ENCODE data around the gene HSPB7.
"Not testable (repeated sequence)": the region's sequence is repeated elsewhere in the genome, so short reads cannot be mapped to it uniquely, and the experiment has no call there.

Gene HSPB7

DNA sequence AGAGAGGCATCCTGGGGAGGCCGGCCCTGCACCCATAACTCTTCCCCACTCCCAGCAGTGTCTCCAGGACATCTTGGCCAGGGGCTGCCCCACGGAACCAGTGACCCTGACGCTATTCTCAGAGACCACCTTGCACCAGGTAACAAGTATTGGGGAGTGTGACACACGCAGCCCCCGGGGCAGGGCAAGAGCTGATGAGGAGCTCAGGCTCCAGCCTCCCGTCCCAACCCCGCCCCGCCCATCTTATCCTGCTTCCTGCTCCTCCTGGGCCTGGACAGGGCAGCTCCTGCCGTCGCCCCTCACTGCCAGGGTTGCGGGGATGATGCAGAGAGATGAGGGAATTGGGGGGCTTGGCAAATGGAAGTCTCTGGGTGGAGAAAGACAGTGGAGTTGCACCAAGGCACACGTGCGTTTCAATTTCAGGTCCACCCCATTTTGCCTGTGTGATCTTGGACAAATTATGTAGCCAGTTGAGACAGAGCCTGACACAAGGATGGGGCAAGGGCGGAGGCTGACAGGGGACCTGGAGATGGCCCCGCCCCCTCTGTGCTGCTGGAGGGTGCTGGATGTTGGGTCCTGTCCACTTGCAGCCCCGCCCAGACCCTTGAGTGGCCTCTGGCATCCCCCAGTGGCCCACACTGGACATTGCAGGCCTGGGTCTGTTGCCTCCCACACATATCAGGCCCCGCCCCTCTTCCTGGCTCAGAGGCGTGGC, 14.7 kb upstream of the HSPB7 start:
- TF ChIP-seq, protein P1, sequence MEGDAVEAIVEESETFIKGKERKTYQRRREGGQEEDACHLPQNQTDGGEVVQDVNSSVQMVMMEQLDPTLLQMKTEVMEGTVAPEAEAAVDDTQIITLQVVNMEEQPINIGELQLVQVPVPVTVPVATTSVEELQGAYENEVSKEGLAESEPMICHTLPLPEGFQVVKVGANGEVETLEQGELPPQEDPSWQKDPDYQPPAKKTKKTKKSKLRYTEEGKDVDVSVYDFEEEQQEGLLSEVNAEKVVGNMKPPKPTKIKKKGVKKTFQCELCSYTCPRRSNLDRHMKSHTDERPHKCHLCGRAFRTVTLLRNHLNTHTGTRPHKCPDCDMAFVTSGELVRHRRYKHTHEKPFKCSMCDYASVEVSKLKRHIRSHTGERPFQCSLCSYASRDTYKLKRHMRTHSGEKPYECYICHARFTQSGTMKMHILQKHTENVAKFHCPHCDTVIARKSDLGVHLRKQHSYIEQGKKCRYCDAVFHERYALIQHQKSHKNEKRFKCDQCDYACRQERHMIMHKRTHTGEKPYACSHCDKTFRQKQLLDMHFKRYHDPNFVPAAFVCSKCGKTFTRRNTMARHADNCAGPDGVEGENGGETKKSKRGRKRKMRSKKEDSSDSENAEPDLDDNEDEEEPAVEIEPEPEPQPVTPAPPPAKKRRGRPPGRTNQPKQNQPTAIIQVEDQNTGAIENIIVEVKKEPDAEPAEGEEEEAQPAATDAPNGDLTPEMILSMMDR (IDR thresholded peaks at IDR 0.05; ENCODE audit: poor library complexity, severe bottlenecking), result peak; percentile 92

DNA sequence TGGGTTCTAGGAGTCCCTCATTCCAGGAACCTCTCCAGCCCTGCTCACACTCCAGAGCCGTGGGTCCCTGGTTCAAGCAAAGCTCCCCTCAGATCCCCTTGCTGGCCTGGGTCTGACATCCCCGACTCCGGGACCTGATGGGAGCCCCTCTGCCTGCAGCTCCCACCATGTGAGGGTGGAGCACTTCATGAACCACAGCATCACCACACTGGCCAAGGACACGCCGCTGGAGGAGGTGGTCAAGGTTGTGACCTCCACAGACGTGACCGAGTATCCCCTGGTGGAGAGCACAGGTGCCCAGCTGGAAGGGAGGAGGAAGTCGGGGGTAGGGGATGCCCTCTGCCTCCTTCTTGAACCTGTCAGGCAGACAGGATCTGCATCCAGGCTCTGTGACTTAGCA, 13.7 kb upstream of the HSPB7 start:
- Histone ChIP-seq H3K9me3 (ENCODE audit: severe bottlenecking) (no peaks in the 10 kb centered on the region), H3K36me3 (ENCODE audit: low read depth) (no peaks in the 10 kb centered on the region), H3K27ac (ENCODE audit: poor library complexity, severe bottlenecking) (no peak overlapping the region), H3K27me3 (ENCODE audit: insufficient read depth, poor library complexity, severe bottlenecking) (no peaks in the 10 kb centered on the region), H3K4me3 (ENCODE audit: severe bottlenecking) (no peak overlapping the region), H3K4me1 (ENCODE audit: insufficient read depth, poor library complexity, severe bottlenecking) (no peaks in the 10 kb centered on the region)
- DNase-seq (ENCODE audit: low spot score) (no peak), ATAC-seq (ENCODE audit: low read depth) (no peak)
- TF ChIP-seq, protein P1 (IDR thresholded peaks at IDR 0.05; ENCODE audit: poor library complexity, severe bottlenecking), result no peak

More for the DNA sequence above, 14.7 kb upstream of the HSPB7 start:
- Histone ChIP-seq H3K27me3 (ENCODE audit: insufficient read depth, poor library complexity, severe bottlenecking) (no peaks in the 10 kb centered on the region), H3K27ac (ENCODE audit: poor library complexity, severe bottlenecking) (no peak overlapping the region), H3K4me3 (ENCODE audit: severe bottlenecking) (no peak overlapping the region), H3K4me1 (ENCODE audit: insufficient read depth, poor library complexity, severe bottlenecking) (no peaks in the 10 kb centered on the region), H3K9me3 (ENCODE audit: severe bottlenecking) (no peaks in the 10 kb centered on the region), H3K36me3 (ENCODE audit: low read depth) (no peaks in the 10 kb centered on the region)
- ATAC-seq (ENCODE audit: low read depth), result peak; percentile 88
- peak; percentile 87 for DNase-seq (ENCODE audit: low spot score)

- no peak overlapping the region for H3K27ac ChIP-seq (ENCODE audit: poor library complexity, severe bottlenecking)
- no peaks in the 10 kb centered on the region for H3K36me3 ChIP-seq (ENCODE audit: low read depth)
- TF ChIP-seq, protein P1 (IDR thresholded peaks at IDR 0.05; ENCODE audit: poor library complexity, severe bottlenecking), result no peak
- H3K4me1 ChIP-seq (ENCODE audit: insufficient read depth, poor library complexity, severe bottlenecking), result no peaks in the 10 kb centered on the region
- DNase-seq (ENCODE audit: low spot score), result no peak
- no peak for ATAC-seq (ENCODE audit: low read depth)
- H3K27me3 ChIP-seq (ENCODE audit: insufficient read depth, poor library complexity, severe bottlenecking), result no peaks in the 10 kb centered on the region
- H3K9me3 ChIP-seq (ENCODE audit: severe bottlenecking), result no peaks in the 10 kb centered on the region
- no peak overlapping the region for H3K4me3 ChIP-seq (ENCODE audit: severe bottlenecking)
Measured at GRCh38 chr1:16029288-16029687, 11.4 kb upstream of the HSPB7 start.

GRCh38 chr1:16029003-16029268, 11.1 kb upstream of the HSPB7 start:
- not testable (repeated sequence) for H3K36me3 ChIP-seq (ENCODE audit: low read depth); H3K27me3 ChIP-seq (ENCODE audit: insufficient read depth, poor library complexity, severe bottlenecking); DNase-seq (ENCODE audit: low spot score); H3K27ac ChIP-seq (ENCODE audit: poor library complexity, severe bottlenecking); H3K9me3 ChIP-seq (ENCODE audit: severe bottlenecking); H3K4me3 ChIP-seq (ENCODE audit: severe bottlenecking); H3K4me1 ChIP-seq (ENCODE audit: insufficient read depth, poor library complexity, severe bottlenecking); ATAC-seq (ENCODE audit: low read depth)

- H3K9me3 ChIP-seq (ENCODE audit: severe bottlenecking), result no peaks in the 10 kb centered on the region
- H3K36me3 ChIP-seq (ENCODE audit: low read depth), result no peaks in the 10 kb centered on the region
- DNase-seq (ENCODE audit: low spot score), result no peak
- no peak overlapping the region for H3K27ac ChIP-seq (ENCODE audit: poor library complexity, severe bottlenecking)
- no peak for ATAC-seq (ENCODE audit: low read depth)
- no peaks in the 10 kb centered on the region for H3K4me1 ChIP-seq (ENCODE audit: insufficient read depth, poor library complexity, severe bottlenecking)
- H3K27me3 ChIP-seq (ENCODE audit: insufficient read depth, poor library complexity, severe bottlenecking), result no peaks in the 10 kb centered on the region
- TF ChIP-seq, protein P1 (IDR thresholded peaks at IDR 0.05; ENCODE audit: poor library complexity, severe bottlenecking), result no peak
- no peak overlapping the region for H3K4me3 ChIP-seq (ENCODE audit: severe bottlenecking)
Measured at GRCh38 chr1:16028237-16029002, 10.6 kb upstream of the HSPB7 start.

Measured in RWPE2 (cell line).